Peyer's patch (tissue), 4 donors: ENCODE measurements around the gene EDRF1. TPM values are rescaled to one million over a fixed set of nuclear protein-coding genes. Genes with fewer than 3 reads are reported as not detected.

Experiments used
- DNase-seq, 3 donors: peaks; one replicate each; pipeline ENCODE4 v3.0.0-alpha.2; 2017 to 2019
- H3K27ac ChIP-seq, 4 donors: fragments of 200-600 bp; sonication (generic); one replicate each; pipeline ENCODE4 v1.5.1; 2016 to 2019
- H3K27me3 ChIP-seq, 2 donors: fragments of 200-600 bp; sonication (generic); one replicate each; pipeline ENCODE4 v1.5.1; 2019
- H3K36me3 ChIP-seq, 3 donors: fragments of 200-600 bp; sonication (generic); one replicate each; pipeline ENCODE4 v1.5.1; 2016 to 2019
- H3K4me1 ChIP-seq, 4 donors: fragments of 200-600 bp; sonication (generic); one replicate each; pipeline ENCODE4 v1.5.1; 2016 to 2019
- H3K4me3 ChIP-seq, 4 donors: fragments of 200-600 bp; sonication (generic); 1 replicate in 3 of 4; 2 replicates in 1 of 4; pipeline ENCODE4 v1.5.1; 2016 to 2019; ENCODE audit warnings: mild to moderate bottlenecking in 1 of 4
- H3K9me3 ChIP-seq, 4 donors: fragments of 200-600 bp; sonication (generic); one replicate each; pipeline ENCODE4 v1.5.1; 2016 to 2019; ENCODE audit warnings: mild to moderate bottlenecking in 1 of 4
- CTCF ChIP-seq, 6 experiments: fragments of 450-650 bp in 4 of 6; fragments of 200-600 bp in 2 of 6; sonication (generic) in 1 of 6; IDR thresholded peaks; one replicate each; pipeline ENCODE4 v1.5.1; 2017 to 2019; ENCODE audit warnings: antibody characterized with exemption in 6 of 6, mild to moderate bottlenecking in 3 of 6, moderate library complexity in 1 of 6
- POLR2A ChIP-seq, 2 donors: fragments of 450-650 bp; IDR thresholded peaks; one replicate each; pipeline ENCODE4 v1.5.1; 2017; ENCODE audit warnings: antibody characterized with exemption in 2 of 2, mild to moderate bottlenecking in 2 of 2, moderate library complexity in 2 of 2
- total RNA-seq, 4 donors: library from RNA; depleted of rRNA; stranded (reverse); fragments of >200 nt; gene quantifications; one replicate each; pipeline ENCODE4 v1.1.0, GENCODE V29; 2016

EDRF1 gene
- total RNA-seq, 4 donors from 2014 or later = 24.3 to 60.2 (median 36.5) TPM

GRCh38 chr10:125797424-125797823 is 77.9 kb downstream of the EDRF1 start:
- no peak overlapping the region for H3K27ac ChIP-seq

DNA sequence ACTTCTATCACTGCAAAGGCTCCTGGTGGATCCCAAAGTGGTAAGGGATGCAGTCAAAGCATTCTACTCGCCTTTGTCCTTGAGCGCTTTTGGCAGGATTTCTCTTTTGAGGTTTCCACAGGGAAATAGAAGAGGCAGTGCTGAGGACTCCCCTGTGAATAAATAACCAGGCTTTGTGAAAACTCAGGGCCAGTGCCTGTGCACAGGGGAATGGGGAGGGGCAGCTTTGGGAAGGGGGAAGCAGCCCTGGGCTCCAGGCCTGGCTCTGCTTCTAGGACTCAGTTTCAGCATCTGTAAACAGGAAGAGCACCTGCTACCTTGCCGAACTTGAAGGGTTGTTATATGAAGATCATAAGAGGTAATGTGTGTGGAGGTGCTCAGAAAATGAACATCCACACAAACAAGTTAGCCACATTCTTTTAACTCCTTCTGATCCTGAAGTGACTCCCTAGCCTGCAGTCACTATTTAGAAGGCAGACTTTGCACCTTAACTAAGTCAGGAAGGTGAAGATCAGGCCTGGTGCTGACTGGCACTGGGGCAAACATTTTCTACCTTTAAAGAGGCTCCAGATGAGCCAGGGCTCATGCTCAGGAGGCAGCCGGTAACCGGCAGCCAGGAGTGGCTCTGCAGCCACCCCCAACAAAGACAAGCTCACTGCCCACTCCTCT is 78.6 kb downstream of the EDRF1 start:
- Histone ChIP-seq H3K27me3 (no peaks in the 10 kb centered on the region), H3K4me1 (no peaks in the 10 kb centered on the region), H3K9me3 (no peaks in the 10 kb centered on the region), H3K4me3 (no peak overlapping the region), H3K36me3 (peaks cover 0 to 47% (median 0%) of the 10 kb centered on the region in 3 donors), H3K27ac (no peak overlapping the region)
- no peak for DNase-seq
- TF ChIP-seq POLR2A (IDR thresholded peaks at IDR 0.05) = no peak
- no peak for TF ChIP-seq CTCF (IDR thresholded peaks at IDR 0.05)

More at GRCh38 chr10:125797424-125797823, 77.9 kb downstream of the EDRF1 start:
- no peak overlapping the region for H3K4me3 ChIP-seq
- no peaks in the 10 kb centered on the region for H3K9me3 ChIP-seq
- H3K27me3 ChIP-seq = no peaks in the 10 kb centered on the region
- DNase-seq = no peak
- no peaks in the 10 kb centered on the region for H3K4me1 ChIP-seq
- TF ChIP-seq POLR2A (IDR thresholded peaks at IDR 0.05) (no peak), CTCF (IDR thresholded peaks at IDR 0.05) (no peak)
- H3K36me3 ChIP-seq = peaks cover 0 to 50% (median 0%) of the 10 kb centered on the region in 3 donors

DNA sequence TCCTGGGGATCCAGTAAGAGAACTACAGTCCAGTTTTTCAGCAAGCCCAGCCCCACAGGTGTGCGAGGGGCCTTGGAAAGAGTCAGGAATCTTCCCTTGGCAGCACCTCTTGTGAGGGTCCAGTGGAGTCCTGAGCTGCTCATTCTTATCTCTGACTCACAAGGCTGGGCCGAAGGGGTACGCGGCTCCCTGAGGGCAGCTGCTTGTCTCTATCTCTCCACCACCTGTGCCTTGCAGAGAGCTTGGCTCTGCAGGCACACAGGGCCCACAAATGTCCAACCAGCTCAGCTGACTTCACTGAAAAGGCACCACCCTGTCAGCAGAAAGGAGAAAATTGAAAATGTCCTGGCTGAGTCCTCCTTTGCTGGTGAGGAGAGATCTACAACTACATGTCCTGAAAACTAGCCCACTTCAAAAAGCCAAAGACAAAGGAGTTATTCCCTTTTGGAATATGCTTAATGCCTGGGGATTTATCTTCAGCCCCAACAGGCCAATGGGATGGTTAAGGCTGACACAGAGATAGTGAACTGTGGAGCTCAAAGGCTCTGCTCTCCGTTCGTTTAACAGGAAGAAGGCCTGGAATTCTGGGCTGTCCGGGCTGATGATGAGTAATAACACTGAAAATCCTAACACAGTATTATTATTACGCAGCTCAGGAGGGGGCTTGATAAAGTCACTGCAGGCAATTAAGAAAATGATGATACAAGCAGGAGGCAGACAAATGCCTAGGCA is 80.1 kb downstream of the EDRF1 start:
- H3K36me3 ChIP-seq = peaks cover 0 to 43% (median 0%) of the 10 kb centered on the region in 3 donors

GRCh38 chr10:125801574-125801973 is 82.1 kb downstream of the EDRF1 start:
- TF ChIP-seq CTCF (IDR thresholded peaks at IDR 0.05) (no peak), POLR2A (IDR thresholded peaks at IDR 0.05) (no peak)
- no peak overlapping the region for H3K4me3 ChIP-seq
- no peak overlapping the region for H3K27ac ChIP-seq
- H3K36me3 ChIP-seq = peaks cover 0 to 49% (median 0%) of the 10 kb centered on the region in 3 donors
- H3K4me1 ChIP-seq = no peaks in the 10 kb centered on the region
- DNase-seq = no peak
- no peaks in the 10 kb centered on the region for H3K9me3 ChIP-seq
- H3K27me3 ChIP-seq = no peaks in the 10 kb centered on the region

More for the DNA sequence above, 80.1 kb downstream of the EDRF1 start:
- no peak overlapping the region for H3K4me3 ChIP-seq
- H3K9me3 ChIP-seq = no peaks in the 10 kb centered on the region
- no peak overlapping the region for H3K27ac ChIP-seq
- no peaks in the 10 kb centered on the region for H3K27me3 ChIP-seq
- DNase-seq = no peak
- no peak for TF ChIP-seq POLR2A (IDR thresholded peaks at IDR 0.05)
- TF ChIP-seq CTCF (IDR thresholded peaks at IDR 0.05) = no peak
- no peaks in the 10 kb centered on the region for H3K4me1 ChIP-seq

- no peak for DNase-seq
- H3K27ac ChIP-seq = no peak overlapping the region
- H3K9me3 ChIP-seq = no peaks in the 10 kb centered on the region
- H3K4me1 ChIP-seq = no peaks in the 10 kb centered on the region
- TF ChIP-seq CTCF (IDR thresholded peaks at IDR 0.05) (no peak), POLR2A (IDR thresholded peaks at IDR 0.05) (no peak)
- no peaks in the 10 kb centered on the region for H3K27me3 ChIP-seq
- no peak overlapping the region for H3K4me3 ChIP-seq
- peaks cover 0 to 53% (median 0%) of the 10 kb centered on the region in 3 donors for H3K36me3 ChIP-seq
These were observed 82.6 kb downstream of the EDRF1 start for GRCh38 chr10:125802131-125802530.
